Eye (tissue), 1 donor: ENCODE data around the gene TBC1D5.
"Not testable (repeated sequence)": the region's sequence is repeated elsewhere in the genome, so short reads cannot be mapped to it uniquely, and the experiment has no call there.

ENCODE experiments used
- DNase-seq: peaks from one replicate; pipeline ENCODE4 v3.0.0-alpha.2; 2015

Gene TBC1D5

GRCh38 chr3:17707813-17708543 is 34.5 kb downstream of the TBC1D5 start:
- DNase-seq, result no peak

GRCh38 chr3:17705991-17706390 is 36.4 kb downstream of the TBC1D5 start:
- DNase-seq, result not testable (repeated sequence)

- DNase-seq, result not testable (repeated sequence)
These were observed 42.6 kb downstream of the TBC1D5 start for GRCh38 chr3:17699815-17700214.

GRCh38 chr3:17695665-17696064 is 46.8 kb downstream of the TBC1D5 start:
- DNase-seq, result not testable (repeated sequence)

GRCh38 chr3:17693670-17693999 is 48.8 kb downstream of the TBC1D5 start:
- not testable (repeated sequence) for DNase-seq

GRCh38 chr3:17692846-17693669 is 49.4 kb downstream of the TBC1D5 start:
- not testable (repeated sequence) for DNase-seq

- no peak for DNase-seq
These were observed 54.9 kb downstream of the TBC1D5 start for GRCh38 chr3:17687566-17687965.

- DNase-seq, result peak; percentile 25
These were observed 55.8 kb downstream of the TBC1D5 start for GRCh38 chr3:17686613-17687012.

GRCh38 chr3:17683542-17684207 is 58.8 kb downstream of the TBC1D5 start:
- no peak for DNase-seq

- DNase-seq, result no peak
These were observed 61.9 kb downstream of the TBC1D5 start for GRCh38 chr3:17680530-17680929.

- DNase-seq, result no peak
These were observed 64.2 kb downstream of the TBC1D5 start for GRCh38 chr3:17678116-17678741.

- no peak for DNase-seq
These were observed 68.2 kb downstream of the TBC1D5 start for GRCh38 chr3:17674082-17674686.

GRCh38 chr3:17672506-17672905 is 69.9 kb downstream of the TBC1D5 start:
- DNase-seq, result peak; percentile 8

GRCh38 chr3:17670749-17671148 is 71.7 kb downstream of the TBC1D5 start:
- DNase-seq, result peak; percentile 60

- DNase-seq, result no peak
These were observed 77.5 kb downstream of the TBC1D5 start for GRCh38 chr3:17664923-17665322.

- no peak for DNase-seq
These were observed 86.2 kb downstream of the TBC1D5 start for GRCh38 chr3:17656264-17656663.

- no peak for DNase-seq
These were observed 86.7 kb downstream of the TBC1D5 start for GRCh38 chr3:17655743-17656142.

GRCh38 chr3:17649748-17650147 is 92.7 kb downstream of the TBC1D5 start:
- DNase-seq, result not testable (repeated sequence)

- DNase-seq, result not testable (repeated sequence)
These were observed 93.6 kb downstream of the TBC1D5 start for GRCh38 chr3:17648630-17649355.

- peak; percentile 80 for DNase-seq
These were observed 97.2 kb downstream of the TBC1D5 start for GRCh38 chr3:17645074-17645698.

- DNase-seq, result no peak
These were observed 98.7 kb downstream of the TBC1D5 start for GRCh38 chr3:17643691-17644090.

- DNase-seq, result no peak
These were observed 100.0 kb downstream of the TBC1D5 start for GRCh38 chr3:17642474-17642873.
